H1 (cell line): ENCODE results near the gene SKAP1.

Experiments used
- ASH2L ChIP-seq: fragments of 200-600, 300-600 bp; sonication (generic); IDR thresholded peaks from one replicate; pipeline ENCODE4 v1.7.1; 2017; ENCODE audit warnings: low read length
- EGR1 ChIP-seq: IDR thresholded peaks from 2 replicates; pipeline ENCODE4 v1.6.1; 2011; ENCODE audit warnings: low read depth, low read length, borderline replicate concordance
- POLR2A ChIP-seq, 2 experiments: IDR thresholded peaks; 1 replicate in 1 of 2; 2 replicates in 1 of 2; pipeline ENCODE4 v1.6.1; 2011; ENCODE audit warnings: low read depth in 2 of 2, low read length in 2 of 2, mild to moderate bottlenecking in 2 of 2; ENCODE audit errors: control extremely low read depth in 1 of 2
- RAD21 ChIP-seq, 2 experiments: IDR thresholded peaks in 1 of 2; conservative IDR thresholded peaks in 1 of 2; 2 replicates each; pipeline ENCODE4 v1.6.1; 2011; ENCODE audit warnings: low read depth in 2 of 2, low read length in 2 of 2, improper control_type of control experiment in 1 of 2, inconsistent platforms in 1 of 2, mild to moderate bottlenecking in 1 of 2, moderate library complexity in 1 of 2
- TAF7 ChIP-seq: optimal IDR thresholded peaks from 2 replicates; pipeline ENCODE3; 2011; ENCODE audit warnings: low read depth, mild to moderate bottlenecking, inconsistent platforms, low read length, moderate library complexity, borderline replicate concordance
- YY1 ChIP-seq: IDR thresholded peaks from 2 replicates; pipeline ENCODE4 v1.6.1; 2011; ENCODE audit warnings: low read depth, mild to moderate bottlenecking, low read length
- ZNF274 ChIP-seq: IDR thresholded peaks from 2 replicates; pipeline ENCODE4 v1.7.0; 2012; ENCODE audit warnings: low read length, borderline replicate concordance; ENCODE audit errors: extremely low read depth
- TF ChIP-seq, protein P1 (sequence below), 3 experiments: IDR thresholded peaks; 1 replicate in 2 of 3; 2 replicates in 1 of 3; pipeline versions ENCODE4 v1.5.1 to v1.6.1; 2011; ENCODE audit warnings: low read length in 3 of 3, mild to moderate bottlenecking in 3 of 3, inconsistent platforms in 2 of 3, low read depth in 1 of 3, moderate library complexity in 1 of 3; ENCODE audit not compliant: insufficient read depth in 1 of 3; ENCODE audit errors: control extremely low read depth in 1 of 3
- TF ChIP-seq, protein P2 (sequence below): IDR thresholded peaks from 2 replicates; pipeline ENCODE4 v1.6.1; 2012; ENCODE audit warnings: low read length, inconsistent platforms

DNA sequence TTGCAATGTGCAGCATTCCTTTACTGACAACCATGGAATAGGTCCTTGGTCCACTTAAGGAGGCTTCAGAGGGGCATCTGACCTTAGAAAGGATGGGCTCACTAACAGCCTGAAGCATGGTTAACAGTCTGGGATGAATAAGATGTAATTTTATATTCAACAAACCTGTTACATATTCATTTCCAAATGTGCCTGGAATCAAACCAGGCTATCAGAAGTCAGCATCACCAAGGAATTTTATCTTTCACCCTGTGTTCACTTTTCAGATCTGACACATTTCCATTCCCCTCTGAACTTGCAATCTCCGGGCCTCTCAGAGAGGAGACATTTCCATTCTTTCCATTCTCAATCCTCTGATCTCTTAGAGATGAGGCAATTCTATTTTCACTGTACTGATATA, 260.1 kb downstream of the SKAP1 start:
- TF ChIP-seq, protein P1, sequence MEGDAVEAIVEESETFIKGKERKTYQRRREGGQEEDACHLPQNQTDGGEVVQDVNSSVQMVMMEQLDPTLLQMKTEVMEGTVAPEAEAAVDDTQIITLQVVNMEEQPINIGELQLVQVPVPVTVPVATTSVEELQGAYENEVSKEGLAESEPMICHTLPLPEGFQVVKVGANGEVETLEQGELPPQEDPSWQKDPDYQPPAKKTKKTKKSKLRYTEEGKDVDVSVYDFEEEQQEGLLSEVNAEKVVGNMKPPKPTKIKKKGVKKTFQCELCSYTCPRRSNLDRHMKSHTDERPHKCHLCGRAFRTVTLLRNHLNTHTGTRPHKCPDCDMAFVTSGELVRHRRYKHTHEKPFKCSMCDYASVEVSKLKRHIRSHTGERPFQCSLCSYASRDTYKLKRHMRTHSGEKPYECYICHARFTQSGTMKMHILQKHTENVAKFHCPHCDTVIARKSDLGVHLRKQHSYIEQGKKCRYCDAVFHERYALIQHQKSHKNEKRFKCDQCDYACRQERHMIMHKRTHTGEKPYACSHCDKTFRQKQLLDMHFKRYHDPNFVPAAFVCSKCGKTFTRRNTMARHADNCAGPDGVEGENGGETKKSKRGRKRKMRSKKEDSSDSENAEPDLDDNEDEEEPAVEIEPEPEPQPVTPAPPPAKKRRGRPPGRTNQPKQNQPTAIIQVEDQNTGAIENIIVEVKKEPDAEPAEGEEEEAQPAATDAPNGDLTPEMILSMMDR (IDR thresholded peaks at IDR 0.05; ENCODE audit: control extremely low read depth in 1 of 3, insufficient read depth in 1 of 3, low read depth in 1 of 3, low read length in 3 of 3), result no peak
- TF ChIP-seq ASH2L, result no peak
- no peak for TF ChIP-seq EGR1
- TF ChIP-seq ZNF274, result no peak
- no peak for TF ChIP-seq POLR2A (IDR thresholded peaks at IDR 0.05; ENCODE audit: control extremely low read depth in 1 of 2, low read depth in 2 of 2, low read length in 2 of 2)
- TF ChIP-seq, protein P2, sequence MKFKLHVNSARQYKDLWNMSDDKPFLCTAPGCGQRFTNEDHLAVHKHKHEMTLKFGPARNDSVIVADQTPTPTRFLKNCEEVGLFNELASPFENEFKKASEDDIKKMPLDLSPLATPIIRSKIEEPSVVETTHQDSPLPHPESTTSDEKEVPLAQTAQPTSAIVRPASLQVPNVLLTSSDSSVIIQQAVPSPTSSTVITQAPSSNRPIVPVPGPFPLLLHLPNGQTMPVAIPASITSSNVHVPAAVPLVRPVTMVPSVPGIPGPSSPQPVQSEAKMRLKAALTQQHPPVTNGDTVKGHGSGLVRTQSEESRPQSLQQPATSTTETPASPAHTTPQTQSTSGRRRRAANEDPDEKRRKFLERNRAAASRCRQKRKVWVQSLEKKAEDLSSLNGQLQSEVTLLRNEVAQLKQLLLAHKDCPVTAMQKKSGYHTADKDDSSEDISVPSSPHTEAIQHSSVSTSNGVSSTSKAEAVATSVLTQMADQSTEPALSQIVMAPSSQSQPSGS, result no peak
- no peak for TF ChIP-seq YY1
- no peak for TF ChIP-seq TAF7
- TF ChIP-seq RAD21 (IDR thresholded peaks at IDR 0.05 in 1 of 2, conservative IDR thresholded peaks at IDR 0.05 in 1 of 2; ENCODE audit: low read depth in 2 of 2, low read length in 2 of 2), result no peak
